22Rv1 (cell line): Measurements from ENCODE around the gene CYSTM1.

Experiments used
- ZFX ChIP-seq: fragments of 450-650 bp; IDR thresholded peaks from 2 replicates; pipeline ENCODE4 v1.6.1; 2017; ENCODE audit warnings: antibody characterized with exemption, borderline replicate concordance
- TF ChIP-seq, protein P1 (sequence below): fragments of 450-650 bp; IDR thresholded peaks from 2 replicates; pipeline ENCODE4 v1.5.1; 2017; ENCODE audit warnings: mild to moderate bottlenecking

DNA sequence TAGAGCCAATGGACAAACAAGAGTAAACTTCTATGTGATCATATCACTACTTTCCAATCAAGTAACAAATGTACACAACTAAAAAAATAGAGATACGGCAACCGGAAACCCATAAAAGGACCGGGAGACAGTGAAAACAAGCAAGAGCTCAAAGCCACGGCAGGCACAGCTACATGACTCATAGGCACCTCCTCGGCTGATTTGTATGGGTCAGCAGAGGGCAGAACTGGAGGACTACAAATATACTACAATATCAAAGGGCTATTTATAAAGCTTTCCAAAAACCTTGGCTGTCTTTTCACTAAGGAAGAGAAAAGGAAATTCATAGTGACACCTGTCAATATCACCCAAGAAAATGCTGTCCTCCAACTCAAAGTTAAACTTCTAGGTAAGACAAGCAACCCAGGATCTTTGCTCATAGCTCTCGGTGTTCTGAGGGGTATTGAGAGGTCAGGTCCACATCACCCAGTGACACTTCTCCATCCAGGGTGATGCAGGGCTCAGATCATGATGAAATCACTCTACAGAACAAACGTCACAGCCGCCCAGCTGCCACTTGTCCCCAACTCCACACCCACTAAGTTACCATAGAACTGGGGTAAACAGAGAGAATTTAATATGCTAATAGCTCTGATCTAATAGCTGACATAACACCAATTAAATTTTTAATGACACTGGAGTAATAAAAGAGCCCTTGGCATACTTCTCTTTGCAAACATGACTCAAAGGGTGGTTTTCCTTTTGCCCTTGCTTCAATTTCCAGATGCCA lies 86.6 kb downstream of the CYSTM1 start:
- TF ChIP-seq, protein P1, sequence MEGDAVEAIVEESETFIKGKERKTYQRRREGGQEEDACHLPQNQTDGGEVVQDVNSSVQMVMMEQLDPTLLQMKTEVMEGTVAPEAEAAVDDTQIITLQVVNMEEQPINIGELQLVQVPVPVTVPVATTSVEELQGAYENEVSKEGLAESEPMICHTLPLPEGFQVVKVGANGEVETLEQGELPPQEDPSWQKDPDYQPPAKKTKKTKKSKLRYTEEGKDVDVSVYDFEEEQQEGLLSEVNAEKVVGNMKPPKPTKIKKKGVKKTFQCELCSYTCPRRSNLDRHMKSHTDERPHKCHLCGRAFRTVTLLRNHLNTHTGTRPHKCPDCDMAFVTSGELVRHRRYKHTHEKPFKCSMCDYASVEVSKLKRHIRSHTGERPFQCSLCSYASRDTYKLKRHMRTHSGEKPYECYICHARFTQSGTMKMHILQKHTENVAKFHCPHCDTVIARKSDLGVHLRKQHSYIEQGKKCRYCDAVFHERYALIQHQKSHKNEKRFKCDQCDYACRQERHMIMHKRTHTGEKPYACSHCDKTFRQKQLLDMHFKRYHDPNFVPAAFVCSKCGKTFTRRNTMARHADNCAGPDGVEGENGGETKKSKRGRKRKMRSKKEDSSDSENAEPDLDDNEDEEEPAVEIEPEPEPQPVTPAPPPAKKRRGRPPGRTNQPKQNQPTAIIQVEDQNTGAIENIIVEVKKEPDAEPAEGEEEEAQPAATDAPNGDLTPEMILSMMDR, result peak; percentile 5; the same call in 1 of the 2 replicates
- no peak for TF ChIP-seq ZFX
